HCT116 (cell line): Measurements from ENCODE around the gene RABL3. TPM values are rescaled to one million over a fixed set of nuclear protein-coding genes. Genes with fewer than 3 reads are reported as not detected.
A peak's percentile ranks its signal among the peaks of the same experiment; 100 is the strongest.
"Not testable (repeated sequence)": the region's sequence is repeated elsewhere in the genome, so short reads cannot be mapped to it uniquely, and the experiment has no call there.

Experiments used
- ATAC-seq: fragments of 200-7000 bp; cut with Tn5 transposase; 2 replicates; pipeline ENCODE4 v1.9.1; 2020; ENCODE audit warnings: mild to moderate bottlenecking, moderate library complexity
- BruUV-seq: library from RNA; stranded (reverse); fragments of 400-500 nt; replicated peaks from 2 replicates; lab custom pipeline; 2021; lab: Mats Ljungman, UMichigan
- CTCF ChIA-PET: fragments of 300-600 bp; sonication (Branson Sonifier 250); formaldehyde crosslinking; loops from one replicate; lab custom pipeline; 2021; ENCODE audit warnings: antibody characterized with exemption; lab: Charles Lee
- POLR2A ChIA-PET: fragments of 300-600, 350-600 bp; sonication (Branson Sonifier 250); formaldehyde crosslinking; loops from one replicate; lab custom pipeline; 2021; ENCODE audit warnings: antibody characterized with exemption; lab: Charles Lee
- RAD21 ChIA-PET, 2 experiments: fragments of 300-600 bp; sonication (Branson Sonifier 250); formaldehyde crosslinking; loops; one replicate each; lab custom pipeline; 2023; ENCODE audit warnings: low total read pairs in 2 of 2; ENCODE audit not compliant: uncharacterized antibody in 2 of 2, unreplicated experiment in 2 of 2, low non-redundant PET in 1 of 2; lab: Charles Lee
- DNase-seq: peaks from one replicate; pipeline ENCODE4 v3.0.0-alpha.2; 2010; ENCODE audit warnings: low read depth, low spot score
- H2AFZ ChIP-seq: fragments of 200-600 bp; shearing (Covaris generic), sonication (generic); 2 replicates; pipeline ENCODE4 v1.6.1; 2017; ENCODE audit warnings: low read depth, mixed run types, mixed read lengths, antibody characterized with exemption, low read length; ENCODE audit not compliant: poor library complexity, severe bottlenecking
- H3K27ac ChIP-seq: 2 replicates; pipeline ENCODE4 v1.5.1; 2012; ENCODE audit warnings: low read depth, low read length
- H3K27me3 ChIP-seq: fragments of 200-600 bp; sonication (generic); 2 replicates; pipeline ENCODE4 v1.6.1; 2016; ENCODE audit warnings: mixed run types, low read length, mixed read lengths; ENCODE audit not compliant: insufficient read depth
- H3K36me3 ChIP-seq, 2 experiments: fragments of 200-500 bp in 1 of 2; fragments of 200-600 bp in 1 of 2; sonication (Bioruptor generic) in 1 of 2; sonication (generic) in 1 of 2; 2 replicates each; pipeline versions ENCODE4 v1.5.1 to v1.6.1; 2014 to 2016; ENCODE audit warnings: low read length in 2 of 2, inconsistent platforms in 1 of 2, mixed read lengths in 1 of 2, mixed run types in 1 of 2; ENCODE audit not compliant: insufficient read depth in 2 of 2, control insufficient read depth in 1 of 2
- H3K4me1 ChIP-seq, 2 experiments: fragments of 200-600 bp in 1 of 2; sonication (generic) in 1 of 2; 2 replicates each; pipeline versions ENCODE4 v1.5.1 to v1.6.1; 2012 to 2017; ENCODE audit warnings: low read length in 2 of 2, inconsistent platforms in 1 of 2, mild to moderate bottlenecking in 1 of 2, mixed read lengths in 1 of 2, mixed run types in 1 of 2, moderate library complexity in 1 of 2; ENCODE audit not compliant: insufficient read depth in 2 of 2, control insufficient read depth in 1 of 2
- H3K4me2 ChIP-seq: fragments of 200-600 bp; sonication (generic); 2 replicates; pipeline ENCODE4 v1.6.1; 2017; ENCODE audit warnings: mixed run types, low read length, mixed read lengths
- H3K4me3 ChIP-seq, 2 experiments: fragments of 200-600 bp in 1 of 2; sonication (generic) in 1 of 2; replicated peaks in 1 of 2; 2 replicates each; pipeline ENCODE4 v1.5.1; 2011 to 2016; ENCODE audit warnings: low read length in 2 of 2, control low read depth in 1 of 2, low read depth in 1 of 2, mild to moderate bottlenecking in 1 of 2, mixed read lengths in 1 of 2, mixed run types in 1 of 2
- H3K79me2 ChIP-seq: fragments of 200-600 bp; sonication (generic); 2 replicates; pipeline ENCODE4 v1.6.1; 2017; ENCODE audit warnings: mild to moderate bottlenecking, mixed run types, low read length, moderate library complexity, mixed read lengths; ENCODE audit not compliant: insufficient read depth
- H3K9ac ChIP-seq: fragments of 200-600 bp; sonication (generic); 2 replicates; pipeline ENCODE4 v1.6.1; 2016; ENCODE audit warnings: low read length, mixed read lengths
- H3K9me2 ChIP-seq: fragments of 200-600 bp; sonication (generic), shearing (Covaris generic); 2 replicates; pipeline ENCODE4 v1.6.1; 2017; ENCODE audit warnings: mixed run types, mild to moderate bottlenecking, moderate library complexity; ENCODE audit not compliant: insufficient read depth
- H3K9me3 ChIP-seq, 2 experiments: fragments of 200-500 bp in 1 of 2; fragments of 200-600 bp in 1 of 2; sonication (Bioruptor generic) in 1 of 2; sonication (generic) in 1 of 2; 2 replicates each; pipeline ENCODE4 v1.6.1; 2014 to 2017; ENCODE audit warnings: low read length in 2 of 2, mixed read lengths in 2 of 2, inconsistent platforms in 1 of 2, low read depth in 1 of 2, mild to moderate bottlenecking in 1 of 2, mixed run types in 1 of 2, moderate library complexity in 1 of 2; ENCODE audit not compliant: control insufficient read depth in 1 of 2, insufficient read depth in 1 of 2
- H4K20me1 ChIP-seq: fragments of 200-600 bp; sonication (generic), shearing (Covaris generic); 2 replicates; pipeline ENCODE4 v1.6.1; 2017; ENCODE audit warnings: mixed run types, mild to moderate bottlenecking, moderate library complexity; ENCODE audit not compliant: insufficient read depth
- CEBPB ChIP-seq: IDR thresholded peaks from 2 replicates; pipeline ENCODE4 v1.6.1; 2012; ENCODE audit warnings: low read depth
- EGR1 ChIP-seq: IDR thresholded peaks from 2 replicates; pipeline ENCODE4 v1.6.1; 2012; ENCODE audit warnings: low read depth
- ELF1 ChIP-seq: IDR thresholded peaks from 2 replicates; pipeline ENCODE4 v1.6.1; 2012; ENCODE audit warnings: low read depth, borderline replicate concordance
- EZH2phosphoT487 ChIP-seq: fragments of 200-600 bp; IDR thresholded peaks from 2 replicates; pipeline ENCODE4 v1.6.1; 2018; ENCODE audit warnings: antibody characterized with exemption, borderline replicate concordance
- FOSL1 ChIP-seq: IDR thresholded peaks from 2 replicates; pipeline ENCODE4 v1.6.1; 2012; ENCODE audit warnings: low read depth
- MAX ChIP-seq: IDR thresholded peaks from 2 replicates; pipeline ENCODE4 v1.6.1; 2012
- POLR2A ChIP-seq: IDR thresholded peaks from 2 replicates; pipeline ENCODE4 v1.7.0; 2011; ENCODE audit warnings: borderline replicate concordance; ENCODE audit not compliant: insufficient read depth, insufficient read length; ENCODE audit errors: extremely low read depth
- POLR2AphosphoS5 ChIP-seq: IDR thresholded peaks from 2 replicates; pipeline ENCODE4 v1.6.1; 2011; ENCODE audit warnings: mild to moderate bottlenecking, low read depth, low read length, moderate library complexity
- SIN3A ChIP-seq: IDR thresholded peaks from 2 replicates; pipeline ENCODE4 v1.6.1; 2012; ENCODE audit warnings: low read depth
- TCF7L2 ChIP-seq: IDR thresholded peaks from 2 replicates; pipeline ENCODE4 v1.7.0; 2011; ENCODE audit warnings: borderline replicate concordance, inconsistent platforms; ENCODE audit not compliant: insufficient read depth, insufficient read length; ENCODE audit errors: extremely low read depth
- YY1 ChIP-seq: IDR thresholded peaks from 2 replicates; pipeline ENCODE4 v1.6.1; 2011; ENCODE audit warnings: low read length, low read depth, moderate library complexity, mild to moderate bottlenecking; ENCODE audit not compliant: insufficient replicate concordance; ENCODE audit errors: extremely low read depth
- intact Hi-C: fragments of 100-400 bp; cut with micrococcal nuclease; formaldehyde crosslinking; loops from 2 replicates; pipeline ENCODE4 v1.10.0; 2022
- total RNA-seq: library from RNA; stranded (reverse); gene quantifications from one replicate; pipeline ENCODE4 v1.2.1, GENCODE V29; 2021; ENCODE audit not compliant: unreplicated experiment

The RABL3 gene
- total RNA-seq, 1 experiment from 2014 or later, result 23.8 TPM

GRCh38 chr3:120741837-120742197 is 499 bp downstream of the RABL3 start:
- peaks cover 56% of the 10 kb centered on the region for H3K79me2 ChIP-seq
- no peaks in the 10 kb centered on the region for H3K9me2 ChIP-seq
- RAD21 ChIA-PET, result no interaction called here
- TF ChIP-seq TCF7L2 (no peak), POLR2A (peak; percentile 25), MAX (peak; percentile 67)
- TF ChIP-seq, all 23 proteins: peak for 2
- H4K20me1 ChIP-seq, result no peaks in the 10 kb centered on the region
- peaks cover 0 to 9% of the 10 kb centered on the region in 2 experiments; a peak in 1 of 4 replicates for H3K36me3 ChIP-seq
- H3K27me3 ChIP-seq, result no peaks in the 10 kb centered on the region
- BruUV-seq, result TSS peak; percentile 60
- H3K9ac ChIP-seq, result peak overlapping the region; percentile 94
- POLR2A ChIA-PET, result no interaction called here
- H3K27ac ChIP-seq, result peak overlapping the region; percentile 71
- no peaks in the 10 kb centered on the region for H3K9me3 ChIP-seq
- H3K4me2 ChIP-seq, result peak overlapping the region; percentile 67
- peak overlapping the region; percentile 92 to 100 for H3K4me3 ChIP-seq
- intact Hi-C loops, result loop anchor here (1.0 to 2.0 kb wide), 2 partner anchors 119 to 146 kb away; partner anchors contain the start of gene NDUFB4
- H2AFZ ChIP-seq, result peak overlapping the region; percentile 83
- DNase-seq, result peak; percentile 18
- peak; percentile 13 for ATAC-seq
- peaks cover 8 to 16% of the 10 kb centered on the region in 2 experiments for H3K4me1 ChIP-seq
- CTCF ChIA-PET, result interaction anchor here (1.2 kb wide), 1 partner anchor 53 kb away, joined by 3 read pairs; no protein-coding TSS in a partner anchor

GRCh38 chr3:120741320-120741719 is 996 bp downstream of the RABL3 start:
- RAD21 ChIA-PET, result no interaction called here
- intact Hi-C loops, result no loop called here
- H2AFZ ChIP-seq, result no peak overlapping the region
- H3K79me2 ChIP-seq, result peaks cover 51% of the 10 kb centered on the region
- peak overlapping the region; percentile 94 for H3K9ac ChIP-seq
- H3K36me3 ChIP-seq, result peaks cover 0 to 9% of the 10 kb centered on the region in 2 experiments; a peak in 1 of 4 replicates
- POLR2A ChIA-PET, result no interaction called here
- H3K4me1 ChIP-seq, result peaks cover 8 to 16% of the 10 kb centered on the region in 2 experiments
- H4K20me1 ChIP-seq, result no peaks in the 10 kb centered on the region
- H3K9me2 ChIP-seq, result no peaks in the 10 kb centered on the region
- no peak overlapping the region for H3K27ac ChIP-seq
- H3K27me3 ChIP-seq, result no peaks in the 10 kb centered on the region
- CTCF ChIA-PET, result interaction anchor here (1.2 kb wide), 1 partner anchor 54 kb away, joined by 3 read pairs; no protein-coding TSS in a partner anchor
- no peaks in the 10 kb centered on the region for H3K9me3 ChIP-seq
- no peak for DNase-seq
- TF ChIP-seq POLR2AphosphoS5 (no peak), EZH2phosphoT487 (no peak), EGR1 (no peak), SIN3A (no peak), CEBPB (no peak), FOSL1 (no peak), TCF7L2 (no peak), ELF1 (no peak), YY1 (no peak)
- TF ChIP-seq, all 23 proteins: peak for 0
- H3K4me2 ChIP-seq, result peak overlapping the region; percentile 67
- BruUV-seq, result no TSS peak
- peak overlapping the region; percentile 92 to 100 for H3K4me3 ChIP-seq
- no peak for ATAC-seq

GRCh38 chr3:120738006-120738405 is 4.3 kb downstream of the RABL3 start:
- H4K20me1 ChIP-seq, H3K4me3 ChIP-seq, H3K27ac ChIP-seq, POLR2A ChIA-PET, CTCF ChIA-PET, H3K27me3 ChIP-seq, DNase-seq, H3K36me3 ChIP-seq, H3K4me2 ChIP-seq, H3K9ac ChIP-seq, H2AFZ ChIP-seq, RAD21 ChIA-PET, H3K9me2 ChIP-seq, BruUV-seq, intact Hi-C loops, H3K9me3 ChIP-seq, ATAC-seq, H3K4me1 ChIP-seq: not testable (repeated sequence)
- H3K79me2 ChIP-seq, result peaks cover 18% of the 10 kb centered on the region
